Smooth muscle cell (in vitro differentiated cells): ENCODE results near the gene NINJ2. TPM values are rescaled to one million over a fixed set of nuclear protein-coding genes. Genes with fewer than 3 reads are reported as not detected.

Experiments used
- DNase-seq: peaks from one replicate; lab custom pipeline; 2025; ENCODE audit not compliant: unreplicated experiment; lab: John Stamatoyannopoulos, UW
- H2AFZ ChIP-seq: fragments of 200-600 bp; sonication (generic); 2 replicates; pipeline ENCODE4 v1.6.0; 2016; ENCODE audit warnings: antibody characterized with exemption, low read depth, mild to moderate bottlenecking
- H3F3A ChIP-seq: fragments of 200-600 bp; sonication (generic); 2 replicates; pipeline ENCODE4 v1.6.0; 2017; ENCODE audit warnings: antibody characterized with exemption, low read depth
- H3K27ac ChIP-seq: fragments of 200-600 bp; sonication (generic); 2 replicates; pipeline ENCODE4 v1.5.1; 2016; ENCODE audit warnings: low read depth, mild to moderate bottlenecking
- H3K27me3 ChIP-seq: fragments of 200-600 bp; sonication (generic); 2 replicates; pipeline ENCODE4 v1.6.1; 2016; ENCODE audit warnings: low read depth, mild to moderate bottlenecking
- H3K36me3 ChIP-seq: fragments of 200-600 bp; sonication (generic); 2 replicates; pipeline ENCODE4 v1.5.1; 2016; ENCODE audit warnings: low read depth
- H3K4me1 ChIP-seq: fragments of 200-600 bp; sonication (generic); 2 replicates; pipeline ENCODE4 v1.5.1; 2016; ENCODE audit warnings: low read depth
- H3K4me2 ChIP-seq: fragments of 200-600 bp; sonication (generic); 2 replicates; pipeline ENCODE4 v1.6.0; 2016; ENCODE audit warnings: mild to moderate bottlenecking
- H3K4me3 ChIP-seq: fragments of 200-600 bp; sonication (generic); 2 replicates; pipeline ENCODE4 v1.5.1; 2016; ENCODE audit warnings: mild to moderate bottlenecking
- H3K79me2 ChIP-seq: fragments of 200-600 bp; sonication (generic); 2 replicates; pipeline ENCODE4 v1.6.0; 2016; ENCODE audit warnings: low read depth, mild to moderate bottlenecking
- H3K9ac ChIP-seq: fragments of 200-600 bp; sonication (generic); 2 replicates; pipeline ENCODE4 v1.6.0; 2016; ENCODE audit warnings: low read depth
- H3K9me3 ChIP-seq: fragments of 200-600 bp; sonication (generic); replicated peaks from 2 replicates; pipeline ENCODE4 v1.5.1; 2016; ENCODE audit warnings: low read depth
- H4K20me1 ChIP-seq: fragments of 200-600 bp; sonication (generic); 2 replicates; pipeline ENCODE4 v1.6.0; 2016; ENCODE audit warnings: low read depth
- WGBS: methylation state at CpG from one replicate; pipeline ENCODE4 v1.1.7; 2016; ENCODE audit warnings: low lambda C conversion rate; 5-methylcytosine and 5-hydroxymethylcytosine counted together
- polyA plus RNA-seq: library from polyadenylated mRNA; unstranded; fragments of >200 nt; fragmentation: Nextera tagmentation; extraction: Ambion mirVana; gene quantifications from 2 replicates; pipeline ENCODE4 v1.2.1, GENCODE V29; 2016
- total RNA-seq: library from RNA; depleted of rRNA; stranded (reverse); fragments of >200 nt; gene quantifications from 2 replicates; pipeline ENCODE4 v1.2.3, GENCODE V29; 2014
- TF ChIP-seq, protein P1 (sequence below): fragments of 200-600 bp; sonication (generic); IDR thresholded peaks from 2 replicates; pipeline ENCODE4 v1.5.1; 2017; ENCODE audit warnings: borderline replicate concordance, mild to moderate bottlenecking, antibody characterized with exemption; ENCODE audit not compliant: insufficient read depth, poor library complexity, severe bottlenecking

NINJ2 gene
- total and polyA plus RNA-seq, 2 experiments from 2014 or later = 4.2 to 12.1 TPM

GRCh38 chr12:627863-628741 lies 35.1 kb downstream of the NINJ2 start:
- Histone ChIP-seq H3K27me3 (no peaks in the 10 kb centered on the region), H2AFZ (no peak overlapping the region), H3K27ac (no peak overlapping the region), H3K79me2 (no peaks in the 10 kb centered on the region), H3K4me3 (no peak overlapping the region), H3K9me3 (no peaks in the 10 kb centered on the region), H3K4me1 (peaks cover 17% of the 10 kb centered on the region), H3F3A (peaks cover 6% of the 10 kb centered on the region), H3K36me3 (no peaks in the 10 kb centered on the region), H4K20me1 (no peaks in the 10 kb centered on the region), H3K4me2 (no peak overlapping the region), H3K9ac (no peak overlapping the region)
- TF ChIP-seq, protein P1, sequence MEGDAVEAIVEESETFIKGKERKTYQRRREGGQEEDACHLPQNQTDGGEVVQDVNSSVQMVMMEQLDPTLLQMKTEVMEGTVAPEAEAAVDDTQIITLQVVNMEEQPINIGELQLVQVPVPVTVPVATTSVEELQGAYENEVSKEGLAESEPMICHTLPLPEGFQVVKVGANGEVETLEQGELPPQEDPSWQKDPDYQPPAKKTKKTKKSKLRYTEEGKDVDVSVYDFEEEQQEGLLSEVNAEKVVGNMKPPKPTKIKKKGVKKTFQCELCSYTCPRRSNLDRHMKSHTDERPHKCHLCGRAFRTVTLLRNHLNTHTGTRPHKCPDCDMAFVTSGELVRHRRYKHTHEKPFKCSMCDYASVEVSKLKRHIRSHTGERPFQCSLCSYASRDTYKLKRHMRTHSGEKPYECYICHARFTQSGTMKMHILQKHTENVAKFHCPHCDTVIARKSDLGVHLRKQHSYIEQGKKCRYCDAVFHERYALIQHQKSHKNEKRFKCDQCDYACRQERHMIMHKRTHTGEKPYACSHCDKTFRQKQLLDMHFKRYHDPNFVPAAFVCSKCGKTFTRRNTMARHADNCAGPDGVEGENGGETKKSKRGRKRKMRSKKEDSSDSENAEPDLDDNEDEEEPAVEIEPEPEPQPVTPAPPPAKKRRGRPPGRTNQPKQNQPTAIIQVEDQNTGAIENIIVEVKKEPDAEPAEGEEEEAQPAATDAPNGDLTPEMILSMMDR = no peak
- WGBS = 88% methylated on average over 13 of the region's 13 CpGs
- no peak for DNase-seq

DNA sequence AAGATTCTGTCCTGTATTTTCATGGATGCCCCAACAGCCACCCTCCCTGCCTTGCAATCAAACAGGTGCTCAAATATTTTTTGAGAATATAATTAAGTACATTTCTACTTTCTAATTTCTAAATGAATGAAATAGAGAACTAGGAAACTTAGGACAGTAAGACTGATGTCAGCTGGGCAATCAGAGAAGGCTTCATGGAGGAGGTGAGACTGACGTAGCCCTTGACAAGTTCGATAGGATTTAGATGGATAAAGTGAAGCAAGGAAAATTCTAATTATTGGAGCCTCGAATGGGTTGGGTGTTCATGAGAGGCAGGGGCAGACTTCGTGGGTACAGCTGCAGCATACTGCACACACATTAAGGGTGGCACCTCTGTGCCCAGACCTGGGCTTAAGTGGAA lies 36.0 kb downstream of the NINJ2 start:
- Histone ChIP-seq H2AFZ (no peak overlapping the region), H3K9me3 (no peaks in the 10 kb centered on the region), H3K4me2 (no peak overlapping the region), H3K4me3 (no peak overlapping the region), H3K9ac (no peak overlapping the region), H3K36me3 (no peaks in the 10 kb centered on the region), H3F3A (peaks cover 6% of the 10 kb centered on the region), H4K20me1 (no peaks in the 10 kb centered on the region), H3K27me3 (no peaks in the 10 kb centered on the region), H3K79me2 (no peaks in the 10 kb centered on the region), H3K4me1 (peaks cover 9% of the 10 kb centered on the region), H3K27ac (no peak overlapping the region)
- 96% methylated on average over 4 of the region's 4 CpGs for whole genome bisulfite sequencing
- no peak for DNase-seq
- TF ChIP-seq, protein P1 = no peak

DNA sequence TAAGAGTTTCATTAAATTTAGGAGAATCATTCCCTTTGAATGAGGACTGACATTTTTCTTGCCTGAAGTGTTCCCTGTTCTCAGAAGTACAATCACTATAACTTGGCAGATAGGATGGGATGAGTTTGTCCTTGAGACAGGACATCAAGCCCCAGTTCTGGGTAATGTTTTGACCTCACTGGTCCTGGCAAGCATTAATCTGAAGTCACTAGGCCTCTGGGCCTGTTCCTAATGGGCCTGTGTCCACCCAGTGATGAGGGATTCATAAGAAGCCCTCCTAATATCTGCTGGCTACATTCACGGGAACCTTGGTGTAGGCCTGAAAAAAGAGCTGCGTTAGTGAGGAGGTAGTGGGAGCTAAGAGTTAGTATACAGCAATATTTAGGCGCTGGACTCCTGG lies 37.2 kb downstream of the NINJ2 start:
- H3K4me2 ChIP-seq = no peak overlapping the region
- TF ChIP-seq, protein P1 = no peak
- DNase-seq = no peak

More for the DNA sequence above, 37.2 kb downstream of the NINJ2 start:
- no peaks in the 10 kb centered on the region for H3K27me3 ChIP-seq
- no peaks in the 10 kb centered on the region for H3F3A ChIP-seq
- H4K20me1 ChIP-seq = no peaks in the 10 kb centered on the region
- H2AFZ ChIP-seq = no peak overlapping the region
- WGBS = 97% methylated on average over 3 of the region's 3 CpGs
- no peak overlapping the region for H3K4me3 ChIP-seq
- no peak overlapping the region for H3K27ac ChIP-seq
- no peaks in the 10 kb centered on the region for H3K79me2 ChIP-seq
- no peaks in the 10 kb centered on the region for H3K9me3 ChIP-seq
- H3K9ac ChIP-seq = no peak overlapping the region
- H3K4me1 ChIP-seq = no peaks in the 10 kb centered on the region
- H3K36me3 ChIP-seq = no peaks in the 10 kb centered on the region
